ENCODE data around the gene PEF1.

The PEF1 gene

DNA sequence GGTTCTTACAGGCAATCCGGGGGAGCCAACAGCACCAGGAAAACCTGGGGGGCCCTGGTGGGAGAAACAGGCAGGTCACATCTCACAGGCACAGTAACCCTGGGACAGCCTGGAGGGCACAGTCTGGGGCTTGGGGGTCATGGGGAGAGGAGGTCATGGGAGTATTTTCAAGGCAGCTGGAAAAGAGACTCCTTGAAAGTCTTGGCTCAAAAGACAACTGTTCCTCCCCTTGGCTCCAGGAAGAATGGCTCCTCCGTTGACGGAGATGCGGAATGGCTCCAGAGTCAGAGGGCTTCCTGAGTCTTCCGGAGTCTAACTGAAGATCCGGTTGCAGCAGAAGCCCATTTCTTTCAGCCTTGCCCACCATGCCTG, 25.9 kb upstream of the PEF1 start:
- DNase-seq, result no peak

DNA sequence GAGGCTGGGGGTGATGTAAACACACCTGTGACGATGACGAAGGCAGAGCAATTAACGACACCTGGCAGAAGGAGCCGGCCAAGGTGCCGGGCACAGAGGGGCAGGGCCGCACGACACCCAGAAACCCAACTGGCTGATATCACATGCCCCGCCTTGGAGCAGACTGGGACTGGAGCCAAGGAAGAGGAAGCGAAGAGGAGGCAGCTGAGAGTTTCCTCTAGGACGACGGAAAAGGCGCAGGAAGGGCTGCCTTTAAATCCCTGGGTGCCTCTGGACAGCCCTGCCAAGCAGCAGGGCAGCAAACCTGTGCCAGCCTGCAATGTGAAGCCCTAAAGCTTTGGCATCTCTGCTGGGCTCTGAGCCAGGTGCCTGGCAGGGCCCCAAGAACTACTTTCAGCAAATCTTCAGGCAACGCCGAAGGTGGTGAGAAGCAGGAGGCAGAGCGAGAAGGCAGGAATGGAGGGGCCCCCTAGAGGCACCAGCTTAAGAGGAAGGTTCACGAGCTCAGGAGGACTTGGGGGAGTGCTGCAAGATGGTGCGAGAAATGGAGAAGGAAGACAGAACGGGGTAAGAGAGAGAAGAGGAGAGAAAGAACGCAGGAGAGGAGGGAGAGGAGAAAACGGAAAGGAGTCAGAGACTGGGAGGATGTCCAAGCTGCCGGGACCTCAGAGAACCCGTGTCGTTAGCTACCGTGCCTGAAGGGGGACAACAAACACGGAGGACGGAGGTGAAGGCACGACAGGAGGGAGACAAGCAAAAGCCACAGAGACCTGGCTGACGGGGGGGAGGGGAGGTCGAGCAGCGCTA, 25.3 kb upstream of the PEF1 start:
- DNase-seq, result peak; percentile 13

DNA sequence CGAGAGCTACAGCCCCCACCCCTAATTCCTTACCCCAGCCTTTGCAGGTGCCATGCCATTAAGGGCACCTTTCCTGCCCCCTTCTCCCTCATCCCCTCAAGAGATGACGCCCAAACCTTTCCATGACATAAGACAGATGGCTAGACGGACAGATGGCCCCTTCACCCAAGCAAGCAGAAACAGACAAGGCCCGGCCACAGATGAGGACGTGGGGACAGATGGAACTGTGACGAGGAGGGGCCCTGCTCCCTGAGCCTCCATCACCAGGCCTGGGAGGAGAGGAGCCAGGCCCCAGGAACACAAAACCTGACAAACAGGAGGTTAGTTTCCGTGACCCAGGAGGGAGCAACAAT, 24.7 kb upstream of the PEF1 start:
- no peak for DNase-seq

DNA sequence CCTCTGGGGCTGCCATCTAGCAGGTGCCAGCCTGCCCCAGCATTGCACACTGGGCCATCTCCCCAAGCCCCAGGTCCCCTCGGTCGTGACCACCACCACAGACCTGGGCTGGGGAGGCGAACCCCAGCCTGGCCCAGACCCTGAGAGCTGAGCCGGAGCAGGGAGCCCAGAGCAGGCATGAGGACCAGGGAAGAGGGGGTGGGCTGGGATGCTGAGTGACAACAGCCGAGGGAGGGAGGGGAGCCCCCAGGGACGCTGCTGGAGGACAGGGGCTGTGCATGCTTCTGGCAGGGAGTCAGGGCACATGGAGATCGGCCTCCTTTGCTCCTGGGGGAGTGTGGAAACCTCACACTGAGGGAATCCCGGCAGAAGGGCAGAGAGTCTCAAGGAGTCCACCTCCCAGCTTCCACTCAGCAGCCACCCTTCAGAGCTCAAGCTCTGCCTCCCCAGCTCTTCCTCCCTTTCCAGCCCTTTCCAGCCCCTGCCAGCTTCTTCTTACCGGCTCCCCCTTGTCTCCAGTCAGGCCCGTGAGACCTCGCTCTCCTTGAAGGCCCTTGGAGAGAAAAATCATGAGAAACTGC, 23.7 kb upstream of the PEF1 start:
- no peak for DNase-seq

DNA sequence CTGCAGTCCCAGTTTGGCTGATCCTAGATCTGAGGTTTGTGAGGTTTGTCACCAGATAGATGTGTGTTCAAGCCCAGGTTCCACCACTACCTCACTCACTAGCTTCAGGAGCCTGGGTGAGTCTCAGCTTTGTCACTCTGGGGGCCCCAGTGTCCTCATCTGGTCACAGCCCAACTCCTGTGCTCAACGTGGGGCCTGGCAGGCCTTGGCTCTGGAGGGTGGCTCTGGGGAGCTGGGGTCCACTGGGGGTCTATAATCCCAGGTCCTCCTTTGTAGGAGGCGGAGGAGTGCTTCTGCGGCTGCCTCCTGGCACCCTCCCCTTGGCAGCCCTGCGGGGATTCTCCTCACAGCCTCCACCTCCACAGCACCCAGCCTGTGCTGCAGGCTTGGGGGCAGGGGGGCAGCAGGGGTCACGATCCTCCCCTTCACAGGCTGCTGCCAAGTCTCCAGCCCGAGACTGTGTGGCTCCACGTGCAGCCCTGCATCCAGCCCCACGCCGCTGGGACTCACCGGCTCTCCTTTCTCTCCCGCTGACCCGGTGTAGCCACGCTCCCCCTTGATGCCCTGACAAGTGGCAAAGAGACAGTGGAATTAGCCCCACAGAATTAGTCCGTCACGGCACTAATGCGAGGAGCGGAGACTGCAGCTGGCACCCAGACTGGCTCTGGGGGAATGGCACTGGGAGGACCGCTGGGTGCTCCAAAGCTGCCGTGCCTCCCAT, 22.5 kb upstream of the PEF1 start:
- DNase-seq, result no peak

DNA sequence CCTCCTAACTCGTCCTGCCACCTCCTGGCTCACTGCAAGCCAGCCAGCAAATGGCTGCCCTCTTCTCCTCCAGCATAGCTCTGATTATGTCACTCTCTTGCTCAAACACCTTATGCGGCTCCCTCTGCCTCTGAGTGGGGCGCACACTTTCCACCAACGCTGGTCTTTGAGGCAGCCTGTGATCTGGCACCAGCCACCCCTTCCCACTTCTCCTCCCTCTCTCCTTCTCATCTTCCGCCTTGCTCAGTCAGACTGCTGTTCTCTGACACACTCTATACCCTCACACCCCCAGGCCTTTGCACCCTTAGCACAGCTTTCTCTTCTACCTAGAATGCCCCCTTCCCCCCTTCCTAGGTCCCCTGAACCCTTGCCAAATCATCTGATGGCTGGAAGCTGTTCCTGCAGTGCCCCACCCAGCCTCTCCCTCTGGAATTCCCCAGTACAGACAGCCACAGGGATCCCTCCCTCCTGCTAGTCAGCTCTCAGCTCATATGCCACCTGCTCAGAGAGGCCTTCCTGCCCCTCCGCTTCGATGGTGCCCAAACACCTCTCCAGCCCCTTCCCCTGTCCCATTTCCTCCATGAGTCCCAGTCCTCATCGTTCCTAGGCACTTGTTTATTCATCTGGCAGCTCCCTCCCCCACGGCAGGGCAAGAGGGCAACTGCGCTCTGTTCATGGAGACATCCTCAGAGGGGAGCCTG, 21.7 kb upstream of the PEF1 start:
- no peak for DNase-seq

DNA sequence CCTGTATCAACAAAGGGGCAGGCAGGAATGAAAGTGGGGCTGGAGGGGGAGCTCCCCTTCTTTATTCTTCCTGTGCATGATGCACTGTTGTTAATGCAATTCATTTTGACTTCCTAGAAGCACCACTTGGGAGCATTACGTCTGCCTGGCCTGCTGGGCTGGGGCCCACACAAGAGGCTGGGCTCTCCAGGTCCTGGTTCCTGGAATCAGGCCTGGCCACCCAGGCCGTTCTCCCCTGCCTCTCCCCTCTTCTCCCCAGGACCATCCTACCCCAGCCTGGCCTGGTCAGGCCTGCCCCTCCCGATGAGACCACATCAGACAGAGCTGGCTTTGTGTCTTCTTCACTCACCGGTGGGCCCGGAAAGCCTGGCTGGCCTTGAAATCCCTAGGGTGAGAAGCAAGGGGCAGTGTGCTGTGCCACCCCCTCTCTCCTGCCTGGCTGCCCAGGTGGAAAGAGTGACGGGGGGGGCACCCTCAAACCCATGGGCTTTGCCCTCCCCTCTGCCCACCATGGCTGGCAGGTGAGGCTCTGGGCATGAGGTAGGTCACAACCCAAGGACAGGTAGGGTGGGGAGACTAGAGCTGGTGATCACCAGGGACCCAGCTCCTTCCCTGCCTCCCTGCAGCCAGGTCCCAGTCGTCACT, 20.7 kb upstream of the PEF1 start:
- no peak for DNase-seq

DNA sequence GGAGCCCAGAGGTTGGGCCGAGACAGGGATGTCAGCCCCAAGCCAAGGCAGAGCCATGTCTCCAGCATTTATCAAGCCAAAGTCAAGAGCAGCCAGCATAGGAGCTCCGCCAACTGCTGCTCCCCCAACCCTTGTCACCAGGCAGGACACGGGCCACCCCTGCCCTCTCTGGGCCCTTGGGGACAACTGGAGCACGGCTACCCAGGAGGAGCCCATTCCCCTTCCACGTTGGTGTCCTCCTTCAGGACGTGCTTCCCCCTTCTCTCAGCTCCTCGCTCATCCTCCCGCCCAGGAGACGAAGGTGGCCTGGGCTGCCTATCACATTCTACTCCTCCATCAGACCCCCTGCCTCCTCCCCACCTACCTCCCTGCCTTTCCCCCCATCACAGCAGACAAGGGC, 19.9 kb upstream of the PEF1 start:
- no peak for DNase-seq

DNA sequence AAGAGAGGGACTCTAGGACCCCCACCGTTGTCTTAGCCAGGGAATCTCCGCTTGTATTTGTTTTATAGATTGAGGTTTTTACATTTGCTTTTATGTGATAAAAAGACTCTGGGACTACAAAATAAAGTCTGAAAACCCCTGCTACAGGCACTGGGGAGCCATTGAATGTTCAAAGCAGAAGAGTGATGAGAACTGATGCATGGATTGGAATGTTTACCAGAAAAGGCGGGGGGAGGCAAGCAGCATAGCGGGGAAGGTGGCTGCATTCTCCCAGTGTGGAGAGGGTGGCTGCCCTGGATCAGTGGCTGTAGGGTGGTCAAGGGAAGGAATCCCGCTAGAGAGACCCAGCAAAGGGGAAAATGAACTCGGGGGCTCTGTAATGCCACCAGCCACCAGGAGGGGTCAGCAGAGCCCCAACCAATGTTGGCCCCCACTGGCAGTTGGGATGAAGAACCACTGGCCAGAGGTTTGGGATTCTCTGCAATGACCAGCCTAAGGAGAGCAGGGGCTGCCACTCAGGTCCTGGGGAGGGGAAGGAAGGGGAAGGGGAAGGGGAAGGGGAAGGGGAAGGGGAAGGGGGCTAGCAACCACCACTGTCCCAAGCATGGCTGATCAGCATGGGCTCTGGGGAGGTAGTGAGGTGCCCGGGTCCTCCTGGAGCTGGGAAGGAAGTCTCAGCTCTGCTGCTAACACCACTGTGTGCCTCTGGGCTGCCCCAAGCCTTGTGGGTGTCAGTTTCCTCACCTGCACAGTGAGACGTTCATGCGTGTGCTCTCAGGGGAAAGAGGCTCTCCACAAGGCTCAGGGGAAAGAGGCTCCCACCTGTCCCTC, 19.2 kb upstream of the PEF1 start:
- DNase-seq, result peak; percentile 58

DNA sequence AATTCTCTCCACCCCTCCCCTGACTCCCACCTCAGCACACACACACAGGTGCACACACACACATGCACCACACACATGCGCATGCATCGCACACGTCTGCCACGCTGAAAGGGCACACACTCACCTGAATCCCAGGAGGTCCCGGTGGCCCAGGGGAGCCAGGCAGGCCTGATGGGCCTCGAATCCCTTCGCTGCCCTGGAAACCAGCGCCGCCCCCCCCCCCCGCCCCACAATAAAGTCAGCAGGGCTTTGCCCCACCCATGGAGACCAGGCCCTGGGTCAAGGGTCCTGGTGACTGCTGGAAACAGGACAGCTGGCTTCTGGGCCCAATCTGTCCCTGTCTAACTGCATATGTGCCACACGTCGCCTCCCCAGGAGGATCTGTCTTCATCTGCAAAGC, 17.8 kb upstream of the PEF1 start:
- no peak for DNase-seq

DNA sequence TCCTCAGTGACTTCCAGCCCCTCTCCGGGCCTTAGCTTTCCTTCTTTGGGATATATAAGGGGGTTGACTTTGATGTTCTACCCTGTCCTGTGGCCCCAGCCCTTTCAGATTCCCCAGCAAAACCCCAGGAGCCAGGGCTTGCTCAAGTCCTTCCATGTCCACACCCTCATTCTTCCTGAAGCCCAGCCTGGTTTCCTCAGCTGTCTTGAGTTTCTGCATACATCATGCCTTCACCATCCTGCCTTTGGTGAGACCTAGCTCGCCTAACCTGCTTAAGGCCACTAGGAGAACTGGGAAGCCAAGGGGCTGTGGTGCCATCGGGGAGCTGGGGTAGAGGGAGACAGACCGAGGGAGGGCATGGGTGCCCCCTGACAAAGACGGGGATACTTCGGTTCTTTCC, 17.2 kb upstream of the PEF1 start:
- DNase-seq, result no peak

DNA sequence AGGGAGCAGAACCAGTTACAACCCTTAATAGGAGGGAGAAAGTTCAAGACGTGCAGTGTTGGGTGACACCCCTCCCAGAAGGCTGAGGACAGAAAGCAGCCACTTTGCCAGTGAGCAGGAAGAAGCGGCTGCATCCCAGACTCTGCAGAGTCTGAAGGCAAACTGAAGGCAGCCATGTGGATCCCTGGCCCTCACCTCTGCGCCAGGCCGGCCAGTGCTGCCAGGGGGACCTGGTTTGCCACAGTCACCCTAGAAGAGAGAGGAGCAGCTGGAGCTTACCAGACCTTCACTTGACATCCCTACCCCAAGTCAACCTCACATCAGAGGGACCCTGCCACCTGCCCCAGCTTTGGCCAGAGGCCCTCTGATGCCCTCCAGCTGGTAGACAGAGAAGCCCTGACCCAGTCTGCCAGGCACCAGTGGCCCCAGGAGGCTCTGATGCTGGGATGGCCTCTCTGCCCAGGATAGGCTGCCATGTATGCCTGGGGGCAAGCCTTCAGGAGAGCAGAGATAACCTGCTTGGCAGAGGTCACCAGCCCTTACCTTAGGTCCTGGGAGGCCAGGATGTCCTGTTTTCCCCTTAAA, 16.3 kb upstream of the PEF1 start:
- DNase-seq, result no peak

DNA sequence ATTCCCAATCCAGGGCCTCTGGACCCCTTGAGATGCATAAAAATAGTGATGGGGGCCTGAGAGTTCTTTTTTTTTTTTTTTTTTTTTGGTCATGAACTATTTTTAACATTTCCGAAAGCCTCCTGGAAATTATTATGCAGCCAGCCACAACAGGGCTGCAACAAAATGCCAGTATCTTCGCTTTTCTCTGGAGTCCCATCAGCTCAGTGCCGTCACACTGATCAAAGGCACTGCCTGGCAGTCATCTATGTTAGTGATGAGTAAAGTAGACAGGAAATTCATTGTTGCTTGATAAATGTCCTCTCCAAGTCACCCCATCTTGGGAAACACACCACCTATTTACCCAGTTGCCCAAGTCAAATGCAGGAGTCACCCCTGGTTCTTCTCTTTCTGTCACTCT, 15.2 kb upstream of the PEF1 start:
- DNase-seq, result no peak

DNA sequence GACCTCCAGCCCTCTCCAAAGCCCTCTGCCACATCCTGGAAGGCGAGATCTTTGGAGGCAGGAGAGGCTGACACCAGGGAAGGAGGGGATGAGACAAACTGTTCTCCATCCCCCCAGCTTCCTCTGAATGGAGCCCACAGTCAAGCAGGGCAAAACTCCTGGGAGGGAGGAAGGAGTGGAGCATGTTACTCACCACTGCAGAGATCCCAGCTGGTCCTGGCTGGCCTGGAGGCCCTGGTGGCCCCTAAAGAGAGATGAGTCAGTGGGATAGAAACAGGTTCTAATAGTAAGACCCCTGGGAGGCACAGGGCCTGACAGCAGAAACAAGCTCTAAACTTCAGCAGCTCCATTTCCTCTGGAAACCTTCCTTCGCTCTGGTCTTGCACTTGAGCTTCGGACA, 14.0 kb upstream of the PEF1 start:
- no peak for DNase-seq

DNA sequence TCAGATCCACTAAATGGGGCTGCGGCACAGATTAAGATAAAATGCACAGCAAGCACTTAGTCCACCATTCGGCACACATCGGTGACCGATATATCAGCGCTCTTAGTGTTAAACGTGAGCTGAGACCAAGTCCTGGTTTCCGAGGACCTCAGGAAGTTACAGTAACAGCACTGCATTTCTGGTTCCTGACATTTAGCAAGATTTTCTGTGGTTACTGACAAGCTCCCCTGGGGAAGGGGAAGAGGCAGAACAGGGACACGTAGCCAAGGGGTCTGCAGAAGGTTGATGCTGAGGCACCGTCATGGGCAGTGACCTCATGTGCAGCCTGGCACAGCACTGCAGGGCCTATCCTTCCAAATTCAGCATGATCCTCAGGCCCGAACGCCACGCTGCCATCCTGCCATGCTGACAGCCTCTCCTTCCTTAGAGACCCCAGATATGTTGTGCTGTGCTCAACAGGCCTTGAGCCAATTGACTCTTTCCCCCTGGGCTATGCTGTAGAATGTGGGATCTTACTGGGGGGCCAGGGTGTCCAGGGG, 13.4 kb upstream of the PEF1 start:
- no peak for DNase-seq

DNA sequence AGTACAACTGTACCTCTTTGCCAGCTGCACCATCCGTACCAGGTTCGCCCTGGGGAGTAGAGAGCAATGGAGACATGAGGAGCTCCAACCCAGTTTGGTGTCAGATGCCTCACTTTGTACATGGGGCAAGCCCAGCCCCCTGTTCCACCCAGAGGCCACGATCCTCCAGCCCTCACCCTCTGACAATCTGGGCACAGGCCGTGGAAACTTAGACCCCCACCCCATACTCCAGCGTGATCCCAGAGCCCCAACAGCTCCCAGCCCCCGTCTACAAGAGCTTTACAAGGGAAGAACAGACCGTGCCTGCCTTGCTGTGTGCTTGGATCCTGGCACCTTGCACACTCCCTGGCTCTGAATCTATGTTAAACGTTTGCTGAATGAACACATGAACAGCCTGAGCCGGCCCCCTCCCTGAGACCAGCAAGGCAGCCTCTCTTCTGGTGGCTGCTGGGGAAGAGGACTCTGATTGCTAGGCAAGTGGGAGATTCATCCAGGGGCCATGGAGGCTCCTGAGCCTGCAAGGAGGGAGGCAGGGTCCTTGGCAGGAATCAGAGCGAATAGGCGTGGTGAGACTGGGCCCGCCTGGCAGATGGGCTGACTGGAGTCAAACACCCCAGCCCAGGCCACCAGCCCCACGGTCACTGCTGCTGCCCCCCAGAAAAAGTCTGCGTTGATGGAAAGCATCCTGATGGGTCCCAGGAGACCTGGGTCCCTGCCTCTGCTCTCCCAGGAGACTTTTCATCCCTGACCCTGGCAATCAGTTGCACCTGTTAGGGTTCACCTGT, 12.5 kb upstream of the PEF1 start:
- no peak for DNase-seq

DNA sequence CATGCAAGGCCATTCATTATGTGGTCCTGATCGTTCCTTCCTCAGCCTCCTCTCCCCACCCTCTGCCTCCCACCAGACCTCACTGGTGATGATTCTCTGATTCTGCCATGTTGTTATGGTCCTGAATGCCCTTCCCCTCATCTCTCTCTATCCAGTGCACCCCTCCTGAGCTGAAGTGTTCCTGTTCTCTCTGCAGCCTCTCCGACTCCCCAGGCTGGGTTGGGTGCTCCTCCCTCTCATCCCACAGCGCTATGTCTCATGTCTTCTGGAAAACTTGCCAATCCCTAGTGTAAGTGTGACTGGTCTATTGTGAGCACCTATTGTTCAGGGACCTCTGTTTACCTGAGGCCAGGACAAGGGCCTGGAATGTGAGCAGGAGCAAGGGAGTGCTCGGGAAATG, 11.1 kb upstream of the PEF1 start:
- DNase-seq, result no peak

DNA sequence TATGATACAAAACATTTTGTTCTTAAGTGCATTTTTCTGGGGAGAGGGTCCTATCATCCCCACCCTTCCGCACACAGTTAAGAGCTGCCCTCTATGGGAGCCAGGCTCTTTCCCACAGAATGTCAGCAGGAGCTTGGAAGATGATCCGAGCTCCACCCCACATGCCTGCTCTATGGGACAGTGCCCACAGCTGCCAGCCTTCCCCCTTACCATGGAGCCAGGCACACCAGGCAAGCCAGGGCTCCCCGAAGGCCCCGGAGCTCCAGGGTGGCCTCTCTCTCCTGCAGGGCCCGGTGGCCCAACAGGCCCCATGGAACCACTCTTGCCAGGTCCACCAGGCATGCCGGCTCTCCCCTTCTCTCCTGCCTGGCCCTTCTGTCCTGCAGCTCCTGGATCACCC, 10.4 kb upstream of the PEF1 start:
- DNase-seq, result no peak

DNA sequence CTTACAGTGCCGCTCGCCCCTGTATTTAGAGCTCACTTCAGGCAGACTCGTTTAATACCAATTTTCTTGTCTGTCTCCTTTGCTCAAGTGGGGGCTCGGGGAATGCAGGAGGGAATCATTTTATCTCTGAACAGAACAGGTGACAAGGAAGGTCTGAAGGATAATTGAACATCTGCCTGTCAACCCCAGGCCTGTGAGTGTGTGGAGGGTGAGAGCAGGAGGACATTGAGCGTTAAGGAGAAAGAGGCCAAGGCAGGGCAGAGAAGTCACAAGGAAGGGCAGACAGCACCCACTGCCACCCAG, 9.7 kb upstream of the PEF1 start:
- DNase-seq, result no peak

DNA sequence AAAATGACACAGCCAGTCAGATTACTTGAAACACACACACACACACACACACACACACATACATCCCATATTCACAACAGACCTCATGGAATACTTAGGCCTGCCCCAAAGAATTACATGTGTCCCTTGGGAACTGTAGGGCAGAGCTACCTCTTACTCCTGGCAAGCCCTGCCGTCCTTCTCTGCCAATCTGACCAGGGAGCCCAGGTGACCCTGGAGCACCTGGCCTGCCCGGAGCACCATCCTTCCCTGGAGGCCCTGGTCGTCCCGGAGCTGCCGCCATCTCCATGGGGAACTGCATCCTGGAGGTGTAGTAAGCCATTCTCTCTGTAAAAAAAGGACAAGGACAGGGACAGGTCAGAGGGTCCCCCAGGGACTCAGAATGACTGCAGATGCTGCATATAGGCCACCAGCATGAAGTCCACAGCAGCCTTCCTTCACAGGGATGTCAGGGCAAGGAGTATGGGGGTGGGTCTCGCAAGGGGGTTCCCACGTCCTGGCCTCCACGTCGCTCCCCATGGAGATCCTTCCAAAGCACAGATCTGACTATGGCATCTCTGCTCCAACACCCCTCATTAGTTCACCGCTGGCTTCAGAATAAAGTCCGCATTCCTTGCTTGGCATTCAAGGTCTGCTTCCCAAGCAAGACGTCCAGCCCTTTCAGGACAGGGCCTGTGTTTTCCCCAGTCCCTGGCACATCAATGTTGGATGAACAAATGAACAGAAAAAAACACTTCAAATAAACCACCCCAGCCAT, 9.2 kb upstream of the PEF1 start:
- no peak for DNase-seq
